ACC112 (cell line): ENCODE results near the gene SYNJ2.

ENCODE experiments used
- H2AFZ ChIP-seq: fragments of 200-600 bp; sonication (generic); one replicate; pipeline ENCODE4 v1.6.0; 2017; ENCODE audit warnings: antibody characterized with exemption, low read length; ENCODE audit not compliant: unreplicated experiment
- H3K27ac ChIP-seq: fragments of 200-600 bp; sonication (generic); 2 replicates; pipeline ENCODE4 v1.5.1; 2014; ENCODE audit warnings: low read depth, mild to moderate bottlenecking, antibody characterized with exemption, low read length, moderate library complexity
- H3K27me3 ChIP-seq: fragments of 200-600 bp; sonication (generic); 2 replicates; pipeline ENCODE4 v1.6.1; 2014; ENCODE audit warnings: mild to moderate bottlenecking, antibody characterized with exemption, low read length, moderate library complexity, mixed read lengths; ENCODE audit not compliant: insufficient read depth
- H3K36me3 ChIP-seq: fragments of 200-600 bp; sonication (generic); 2 replicates; pipeline ENCODE4 v1.6.1; 2016; ENCODE audit warnings: mild to moderate bottlenecking, antibody characterized with exemption, low read length, moderate library complexity, mixed read lengths; ENCODE audit not compliant: insufficient read depth
- H3K4me1 ChIP-seq: fragments of 200-600 bp; sonication (generic); one replicate; pipeline ENCODE4 v1.6.1; 2016; ENCODE audit warnings: low read length, mixed read lengths; ENCODE audit not compliant: insufficient read depth, unreplicated experiment, control insufficient read depth
- H3K4me3 ChIP-seq: fragments of 200-600 bp; sonication (generic); 2 replicates; pipeline ENCODE4 v1.5.1; 2014; ENCODE audit warnings: mild to moderate bottlenecking, low read depth, low read length
- H3K79me2 ChIP-seq: fragments of 200-600 bp; sonication (generic); one replicate; pipeline ENCODE4 v1.6.0; 2016; ENCODE audit warnings: low read length; ENCODE audit not compliant: control insufficient read depth, unreplicated experiment, insufficient read depth

Gene SYNJ2

DNA sequence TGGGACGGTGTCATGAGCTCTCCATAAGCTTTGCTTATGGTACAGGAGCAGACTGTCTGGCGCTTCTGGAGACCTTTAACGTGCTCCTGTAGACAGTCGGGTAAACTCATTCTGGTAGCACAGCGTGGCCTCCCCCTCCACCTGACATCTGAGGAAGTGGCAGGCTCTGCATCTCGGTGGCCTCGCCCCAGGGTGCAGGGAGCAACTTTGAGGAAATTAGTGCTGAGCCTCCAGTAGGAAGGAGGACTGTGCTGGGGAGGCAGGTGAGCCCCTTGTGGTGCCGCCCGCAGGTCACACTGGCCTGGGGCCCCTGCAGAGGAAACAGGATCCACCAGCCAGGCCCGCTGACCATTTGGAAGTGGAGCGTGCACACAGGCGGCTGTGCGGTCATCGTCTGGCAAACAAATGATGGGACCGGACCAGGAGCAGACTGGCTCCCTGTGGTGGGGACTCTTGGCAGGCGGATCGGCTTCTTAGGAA, 57.9 kb downstream of the SYNJ2 start:
- Histone ChIP-seq H3K27ac (peak overlapping the region; percentile 99), H2AFZ (no peak overlapping the region), H3K4me1 (peaks cover 61% of the 10 kb centered on the region), H3K79me2 (peaks cover 54% of the 10 kb centered on the region), H3K36me3 (peaks cover 11% of the 10 kb centered on the region; the same call in 1 of the 2 replicates), H3K4me3 (peak overlapping the region; percentile 12; the same call in 1 of the 2 replicates), H3K27me3 (no peaks in the 10 kb centered on the region)

DNA sequence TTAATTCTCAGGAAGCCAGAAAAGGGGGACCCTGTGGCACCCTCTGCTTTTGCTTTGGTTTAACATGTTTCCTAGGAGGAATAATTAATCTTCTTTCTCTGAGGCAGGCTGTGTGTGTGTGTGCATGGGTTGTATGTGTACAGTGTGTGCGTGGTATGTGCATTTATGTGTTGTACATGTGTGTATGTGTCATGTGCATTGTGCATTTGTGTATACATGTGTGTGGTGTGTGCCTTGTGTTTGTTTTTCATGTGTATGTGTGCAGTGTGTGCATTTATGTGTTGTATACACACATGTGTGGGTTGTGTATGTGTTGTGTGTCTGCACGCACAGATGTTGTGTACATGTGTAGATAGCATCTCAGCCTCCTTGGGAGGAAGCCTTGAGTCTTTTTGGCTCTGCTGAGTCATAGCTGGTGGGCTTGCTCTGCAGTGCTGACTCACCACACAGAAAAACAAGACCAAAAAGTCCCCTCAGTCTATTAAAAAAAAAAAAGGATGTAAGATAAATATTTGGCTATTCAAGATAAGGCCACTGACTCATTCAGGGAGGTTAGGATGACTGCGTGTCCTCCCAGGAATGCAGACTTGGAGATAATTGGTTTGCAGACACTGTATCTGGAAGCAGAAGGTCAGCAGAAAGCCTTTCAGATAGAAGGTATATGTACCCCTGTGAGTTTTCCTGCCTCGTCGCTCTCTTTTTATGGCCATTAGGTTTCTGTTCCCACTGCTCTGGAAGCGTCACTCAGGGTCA, 58.6 kb downstream of the SYNJ2 start:
- Histone ChIP-seq H3K36me3 (peaks cover 11% of the 10 kb centered on the region; the same call in 1 of the 2 replicates), H3K79me2 (peaks cover 51% of the 10 kb centered on the region), H2AFZ (no peak overlapping the region), H3K4me3 (peak overlapping the region; percentile 62), H3K4me1 (peaks cover 62% of the 10 kb centered on the region), H3K27me3 (no peaks in the 10 kb centered on the region), H3K27ac (peak overlapping the region; percentile 99)

DNA sequence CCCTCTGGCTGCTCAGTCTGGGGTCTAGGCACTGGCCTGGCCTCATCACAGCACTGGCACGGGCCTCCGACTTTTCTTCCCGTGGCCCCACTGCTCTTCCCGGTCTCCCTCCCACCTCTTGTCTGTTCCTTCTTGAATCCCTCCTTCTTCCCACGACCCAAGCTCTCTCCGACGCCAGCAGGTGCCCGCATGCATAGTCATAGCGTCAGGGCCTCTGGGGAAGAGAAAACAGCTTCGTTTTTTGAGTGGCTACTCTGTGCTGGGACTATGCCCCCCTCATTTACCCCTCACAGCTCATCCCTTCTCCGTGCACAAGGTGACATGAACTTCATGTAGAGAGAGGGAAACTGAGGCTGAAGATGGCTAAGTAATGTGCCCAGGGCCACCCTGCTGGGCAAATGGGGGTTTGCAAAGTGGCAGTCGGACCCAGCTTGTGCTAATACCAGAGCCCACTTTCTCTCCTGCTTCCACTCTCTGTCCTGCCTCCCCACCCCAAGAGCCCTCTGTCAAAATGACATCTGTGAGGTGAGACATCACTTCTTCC, 59.2 kb downstream of the SYNJ2 start:
- H3K27ac ChIP-seq: peak overlapping the region; percentile 99
- peaks cover 11% of the 10 kb centered on the region; the same call in 1 of the 2 replicates for H3K36me3 ChIP-seq
- H3K27me3 ChIP-seq: no peaks in the 10 kb centered on the region
- H2AFZ ChIP-seq: no peak overlapping the region
- peak overlapping the region; percentile 62 for H3K4me3 ChIP-seq
- peaks cover 51% of the 10 kb centered on the region for H3K79me2 ChIP-seq
- H3K4me1 ChIP-seq: peaks cover 62% of the 10 kb centered on the region

DNA sequence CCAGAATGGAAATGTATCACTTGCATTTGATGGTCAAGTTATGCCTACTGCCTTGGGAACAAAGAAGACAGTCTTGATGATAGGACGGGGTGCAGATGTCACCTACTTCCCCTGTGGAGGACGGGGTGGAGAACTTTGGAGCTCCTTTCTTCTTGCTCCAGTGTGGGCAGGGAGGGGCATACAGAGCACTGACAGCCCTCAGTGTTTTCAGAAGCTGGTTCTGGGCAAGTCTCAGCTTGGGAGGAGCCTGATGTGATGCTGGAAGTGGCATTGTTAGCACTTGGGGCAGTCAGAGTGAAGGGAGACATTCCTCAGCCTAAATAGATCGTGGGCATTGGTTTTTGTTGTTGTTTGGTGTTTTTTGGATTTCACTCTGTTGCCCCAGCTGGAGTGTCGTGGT, 59.7 kb downstream of the SYNJ2 start:
- Histone ChIP-seq H3K27me3 (no peaks in the 10 kb centered on the region), H3K79me2 (peaks cover 47% of the 10 kb centered on the region), H2AFZ (no peak overlapping the region), H3K36me3 (peaks cover 10% of the 10 kb centered on the region; the same call in 1 of the 2 replicates), H3K4me1 (peaks cover 62% of the 10 kb centered on the region), H3K4me3 (peak overlapping the region; percentile 62; the same call in 1 of the 2 replicates), H3K27ac (peak overlapping the region; percentile 99)

GRCh38 chr6:158041788-158042187, 60.1 kb downstream of the SYNJ2 start:
- Histone ChIP-seq H3K27ac (peak overlapping the region; percentile 99), H3K4me3 (no peak overlapping the region), H2AFZ (no peak overlapping the region)

GRCh38 chr6:158042245-158042798, 60.7 kb downstream of the SYNJ2 start:
- Histone ChIP-seq H3K27ac (peak overlapping the region; percentile 99), H2AFZ (no peak overlapping the region), H3K36me3 (peaks cover 19% of the 10 kb centered on the region; the same call in 1 of the 2 replicates)

More at GRCh38 chr6:158041788-158042187, 60.1 kb downstream of the SYNJ2 start:
- no peaks in the 10 kb centered on the region for H3K27me3 ChIP-seq
- peaks cover 45% of the 10 kb centered on the region for H3K79me2 ChIP-seq
- H3K36me3 ChIP-seq: peaks cover 13% of the 10 kb centered on the region; the same call in 1 of the 2 replicates
- peaks cover 62% of the 10 kb centered on the region for H3K4me1 ChIP-seq

DNA sequence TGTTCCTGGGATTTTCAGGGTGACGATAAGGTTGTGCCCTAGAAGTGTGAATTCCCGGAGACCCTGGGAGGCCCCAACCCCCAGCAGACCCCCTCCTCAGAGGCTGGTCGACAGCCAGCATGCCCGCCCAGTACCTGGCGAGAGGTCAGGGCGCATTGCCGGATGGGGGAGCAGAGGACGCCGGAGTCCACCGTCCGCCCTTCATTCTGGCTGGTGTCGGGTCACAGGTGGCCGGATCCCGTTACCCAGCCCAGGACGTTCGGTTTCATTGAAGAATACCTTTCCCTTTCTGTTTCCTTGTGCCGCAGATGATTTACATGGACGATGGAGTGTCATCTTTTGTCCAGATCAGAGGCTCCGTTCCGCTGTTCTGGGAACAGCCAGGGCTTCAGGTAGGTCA, 61.3 kb downstream of the SYNJ2 start:
- H3K4me1 ChIP-seq: peaks cover 62% of the 10 kb centered on the region
- H2AFZ ChIP-seq: no peak overlapping the region
- H3K27me3 ChIP-seq: no peaks in the 10 kb centered on the region
- H3K4me3 ChIP-seq: no peak overlapping the region
- H3K36me3 ChIP-seq: peaks cover 20% of the 10 kb centered on the region; the same call in 1 of the 2 replicates
- peaks cover 38% of the 10 kb centered on the region for H3K79me2 ChIP-seq
- H3K27ac ChIP-seq: peak overlapping the region; percentile 99; the same call in 1 of the 2 replicates

More at GRCh38 chr6:158042245-158042798, 60.7 kb downstream of the SYNJ2 start:
- H3K79me2 ChIP-seq: peaks cover 42% of the 10 kb centered on the region
- H3K4me3 ChIP-seq: no peak overlapping the region
- peaks cover 62% of the 10 kb centered on the region for H3K4me1 ChIP-seq
- no peaks in the 10 kb centered on the region for H3K27me3 ChIP-seq

DNA sequence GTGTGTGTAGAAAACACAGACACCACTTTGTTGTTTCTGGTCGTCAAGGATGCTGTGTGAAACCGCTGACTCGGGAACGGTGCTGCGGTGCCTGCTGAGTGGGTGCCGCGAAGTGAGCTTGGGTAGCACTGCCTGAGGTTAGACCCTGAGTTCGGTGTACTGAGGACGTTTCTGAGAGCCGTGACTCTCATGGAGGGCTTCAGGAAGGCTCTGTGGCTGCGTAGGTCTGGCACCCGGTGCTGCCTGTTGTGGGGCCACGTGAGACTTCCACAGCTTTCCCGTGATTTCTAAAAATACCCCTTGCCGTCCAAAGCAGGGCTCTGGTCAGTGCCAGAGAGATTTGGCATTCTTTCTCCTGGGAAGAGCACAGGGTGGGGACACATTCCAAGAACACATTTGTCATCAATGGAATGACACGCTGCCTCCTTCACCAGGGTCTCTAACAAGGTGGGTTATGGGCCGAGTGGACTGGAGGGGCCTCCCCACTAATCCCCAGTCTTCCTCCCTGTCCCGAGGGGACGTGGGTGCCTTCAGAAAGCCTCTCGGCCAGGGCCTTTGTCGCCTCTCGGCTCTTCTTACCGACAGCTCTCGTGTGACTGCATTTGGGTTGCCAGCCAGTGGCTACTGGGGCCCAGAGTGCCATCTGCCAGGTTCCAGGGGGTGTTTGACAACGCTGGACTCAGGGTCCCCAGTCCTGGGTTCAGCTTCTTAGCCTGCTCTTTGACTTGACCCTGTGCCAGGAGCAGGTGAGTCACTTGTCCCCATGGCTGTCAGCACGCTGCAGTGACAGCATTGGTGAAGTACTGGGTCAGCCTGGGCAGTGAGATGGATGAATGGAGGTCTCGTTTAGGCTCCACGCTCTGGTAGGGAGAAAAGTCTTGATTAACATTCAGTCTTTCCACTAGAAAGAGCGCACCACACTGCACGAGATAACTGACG, 62.2 kb downstream of the SYNJ2 start:
- H3K4me3 ChIP-seq: no peak overlapping the region

DNA sequence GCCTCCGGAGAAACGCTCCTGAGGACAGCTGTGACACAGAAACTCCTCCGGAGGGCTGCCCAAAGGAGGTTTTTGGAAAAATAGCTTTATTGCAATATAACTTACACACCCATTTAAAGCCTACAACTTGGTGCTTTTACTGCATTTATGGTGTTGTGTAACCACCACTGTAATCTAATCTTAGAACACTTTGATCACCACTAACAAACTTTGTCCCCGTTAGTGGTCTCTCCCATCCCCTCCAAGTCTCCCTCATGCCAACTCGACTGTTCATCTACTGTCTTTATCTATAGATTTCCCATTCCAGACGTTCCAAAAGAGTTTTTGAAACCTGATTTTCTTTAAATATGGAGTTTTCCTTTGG, 62.8 kb downstream of the SYNJ2 start:
- Histone ChIP-seq H3K79me2 (peaks cover 30% of the 10 kb centered on the region), H3K36me3 (peaks cover 23% of the 10 kb centered on the region; the same call in 1 of the 2 replicates), H3K27ac (no peak overlapping the region), H3K4me1 (peaks cover 51% of the 10 kb centered on the region), H3K4me3 (no peak overlapping the region), H2AFZ (no peak overlapping the region), H3K27me3 (no peaks in the 10 kb centered on the region)

More for the DNA sequence above, 62.2 kb downstream of the SYNJ2 start:
- H3K79me2 ChIP-seq: peaks cover 35% of the 10 kb centered on the region
- no peak overlapping the region; the same call in 1 of the 2 replicates for H3K27ac ChIP-seq
- H3K36me3 ChIP-seq: peaks cover 23% of the 10 kb centered on the region; the same call in 1 of the 2 replicates
- peaks cover 57% of the 10 kb centered on the region for H3K4me1 ChIP-seq
- no peak overlapping the region for H2AFZ ChIP-seq
- no peaks in the 10 kb centered on the region for H3K27me3 ChIP-seq
